Panc1 (cell line): ENCODE results near the gene NCKAP1.

Experiments used
- POLR2AphosphoS5 ChIP-seq: IDR thresholded peaks from 2 replicates; pipeline ENCODE4 v1.6.1; 2012; ENCODE audit warnings: mild to moderate bottlenecking, low read depth, low read length, moderate library complexity
- SIN3A ChIP-seq: IDR thresholded peaks from 2 replicates; pipeline ENCODE4 v1.6.1; 2012; ENCODE audit warnings: low read depth, mild to moderate bottlenecking, low read length, moderate library complexity, borderline replicate concordance; ENCODE audit not compliant: insufficient read depth
- TCF7L2 ChIP-seq: IDR thresholded peaks from 2 replicates; pipeline ENCODE4 v1.6.1; 2011; ENCODE audit warnings: mild to moderate bottlenecking, low read depth, low read length, inconsistent platforms
- TF ChIP-seq, protein P1 (sequence below): fragments of 450-650 bp; IDR thresholded peaks from 2 replicates; pipeline ENCODE4 v1.5.1; 2017; ENCODE audit warnings: mild to moderate bottlenecking
- TF ChIP-seq, protein P2 (sequence below), 2 experiments: IDR thresholded peaks; 2 replicates each; pipeline ENCODE4 v1.6.1; 2011 to 2012; ENCODE audit warnings: low read depth in 2 of 2, control low read depth in 1 of 2, low read length in 1 of 2, mild to moderate bottlenecking in 1 of 2, moderate library complexity in 1 of 2; ENCODE audit not compliant: insufficient read depth in 1 of 2

- TF ChIP-seq, protein P1, sequence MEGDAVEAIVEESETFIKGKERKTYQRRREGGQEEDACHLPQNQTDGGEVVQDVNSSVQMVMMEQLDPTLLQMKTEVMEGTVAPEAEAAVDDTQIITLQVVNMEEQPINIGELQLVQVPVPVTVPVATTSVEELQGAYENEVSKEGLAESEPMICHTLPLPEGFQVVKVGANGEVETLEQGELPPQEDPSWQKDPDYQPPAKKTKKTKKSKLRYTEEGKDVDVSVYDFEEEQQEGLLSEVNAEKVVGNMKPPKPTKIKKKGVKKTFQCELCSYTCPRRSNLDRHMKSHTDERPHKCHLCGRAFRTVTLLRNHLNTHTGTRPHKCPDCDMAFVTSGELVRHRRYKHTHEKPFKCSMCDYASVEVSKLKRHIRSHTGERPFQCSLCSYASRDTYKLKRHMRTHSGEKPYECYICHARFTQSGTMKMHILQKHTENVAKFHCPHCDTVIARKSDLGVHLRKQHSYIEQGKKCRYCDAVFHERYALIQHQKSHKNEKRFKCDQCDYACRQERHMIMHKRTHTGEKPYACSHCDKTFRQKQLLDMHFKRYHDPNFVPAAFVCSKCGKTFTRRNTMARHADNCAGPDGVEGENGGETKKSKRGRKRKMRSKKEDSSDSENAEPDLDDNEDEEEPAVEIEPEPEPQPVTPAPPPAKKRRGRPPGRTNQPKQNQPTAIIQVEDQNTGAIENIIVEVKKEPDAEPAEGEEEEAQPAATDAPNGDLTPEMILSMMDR = no peak
- TF ChIP-seq SIN3A (no peak), POLR2AphosphoS5 (no peak), TCF7L2 (no peak)
- TF ChIP-seq, protein P2, sequence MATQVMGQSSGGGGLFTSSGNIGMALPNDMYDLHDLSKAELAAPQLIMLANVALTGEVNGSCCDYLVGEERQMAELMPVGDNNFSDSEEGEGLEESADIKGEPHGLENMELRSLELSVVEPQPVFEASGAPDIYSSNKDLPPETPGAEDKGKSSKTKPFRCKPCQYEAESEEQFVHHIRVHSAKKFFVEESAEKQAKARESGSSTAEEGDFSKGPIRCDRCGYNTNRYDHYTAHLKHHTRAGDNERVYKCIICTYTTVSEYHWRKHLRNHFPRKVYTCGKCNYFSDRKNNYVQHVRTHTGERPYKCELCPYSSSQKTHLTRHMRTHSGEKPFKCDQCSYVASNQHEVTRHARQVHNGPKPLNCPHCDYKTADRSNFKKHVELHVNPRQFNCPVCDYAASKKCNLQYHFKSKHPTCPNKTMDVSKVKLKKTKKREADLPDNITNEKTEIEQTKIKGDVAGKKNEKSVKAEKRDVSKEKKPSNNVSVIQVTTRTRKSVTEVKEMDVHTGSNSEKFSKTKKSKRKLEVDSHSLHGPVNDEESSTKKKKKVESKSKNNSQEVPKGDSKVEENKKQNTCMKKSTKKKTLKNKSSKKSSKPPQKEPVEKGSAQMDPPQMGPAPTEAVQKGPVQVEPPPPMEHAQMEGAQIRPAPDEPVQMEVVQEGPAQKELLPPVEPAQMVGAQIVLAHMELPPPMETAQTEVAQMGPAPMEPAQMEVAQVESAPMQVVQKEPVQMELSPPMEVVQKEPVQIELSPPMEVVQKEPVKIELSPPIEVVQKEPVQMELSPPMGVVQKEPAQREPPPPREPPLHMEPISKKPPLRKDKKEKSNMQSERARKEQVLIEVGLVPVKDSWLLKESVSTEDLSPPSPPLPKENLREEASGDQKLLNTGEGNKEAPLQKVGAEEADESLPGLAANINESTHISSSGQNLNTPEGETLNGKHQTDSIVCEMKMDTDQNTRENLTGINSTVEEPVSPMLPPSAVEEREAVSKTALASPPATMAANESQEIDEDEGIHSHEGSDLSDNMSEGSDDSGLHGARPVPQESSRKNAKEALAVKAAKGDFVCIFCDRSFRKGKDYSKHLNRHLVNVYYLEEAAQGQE (IDR thresholded peaks at IDR 0.05; ENCODE audit: insufficient read depth in 1 of 2, low read depth in 2 of 2, low read length in 1 of 2) = no peak
Observed at GRCh38 chr2:182943339-182943738, 94.9 kb downstream of the NCKAP1 start.
